GM19099 (cell line): ENCODE results near the gene SDR39U1.

Experiments used
- POLR2A ChIP-seq: IDR thresholded peaks from 3 replicates; pipeline ENCODE4 v1.6.1; 2011; ENCODE audit warnings: low read depth; ENCODE audit not compliant: insufficient read length; ENCODE audit errors: extremely low read depth

Gene SDR39U1

DNA sequence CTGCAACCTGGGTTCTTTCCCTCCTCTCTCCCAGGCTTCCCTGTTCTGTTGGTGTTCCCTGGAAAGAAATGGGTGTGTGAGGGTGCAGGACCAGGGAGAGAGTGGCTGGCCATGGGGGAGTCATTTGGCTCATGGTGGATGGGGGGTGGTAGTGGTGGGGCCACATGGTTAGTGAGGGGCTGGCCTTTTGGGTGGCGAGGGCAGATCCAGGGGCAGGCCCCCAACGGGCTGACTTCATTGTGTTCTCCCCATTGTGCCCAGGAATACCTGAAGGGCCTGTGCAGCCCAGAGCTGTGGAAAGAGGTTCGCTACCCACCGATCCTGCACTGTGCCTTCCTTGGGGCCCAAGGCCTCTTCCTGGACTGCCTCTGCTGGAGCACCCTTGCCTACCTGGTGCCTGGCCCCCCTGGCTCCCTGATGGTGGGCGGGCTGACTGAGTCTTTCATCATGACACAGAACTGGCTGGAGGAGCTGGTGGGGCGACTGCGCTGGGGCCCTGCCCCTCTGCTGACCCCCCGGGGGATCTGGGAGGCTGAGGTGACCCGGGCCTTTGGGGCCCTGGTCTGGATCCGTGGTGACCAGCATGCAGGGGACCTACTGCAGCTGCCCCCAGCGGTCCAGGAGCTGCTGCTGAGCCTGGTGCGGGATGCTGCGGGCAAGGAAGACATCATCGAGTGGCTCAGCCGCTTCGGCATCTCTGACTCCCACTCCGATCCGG lies 34.8 kb downstream of the SDR39U1 start:
- TF ChIP-seq POLR2A, result no peak

DNA sequence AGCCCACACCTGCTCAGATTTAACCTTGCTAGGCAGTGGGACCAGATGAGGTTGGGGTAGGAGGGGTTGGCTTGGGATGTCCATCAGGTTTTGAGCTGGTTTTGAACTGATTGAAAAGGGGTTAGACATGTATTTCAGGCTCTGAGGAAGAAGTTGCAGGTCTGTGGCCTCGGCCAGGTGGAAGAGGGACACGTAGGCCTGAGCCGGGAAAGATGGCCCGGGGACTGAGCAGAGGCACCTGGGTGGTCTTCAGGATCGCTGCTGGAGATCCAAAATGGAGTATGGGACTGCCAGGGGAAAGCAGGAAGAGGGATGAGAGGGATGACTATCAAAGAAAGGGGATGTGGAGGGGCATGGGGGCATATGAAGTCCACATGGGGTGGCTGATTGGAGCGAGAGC lies 36.2 kb downstream of the SDR39U1 start:
- no peak for TF ChIP-seq POLR2A

DNA sequence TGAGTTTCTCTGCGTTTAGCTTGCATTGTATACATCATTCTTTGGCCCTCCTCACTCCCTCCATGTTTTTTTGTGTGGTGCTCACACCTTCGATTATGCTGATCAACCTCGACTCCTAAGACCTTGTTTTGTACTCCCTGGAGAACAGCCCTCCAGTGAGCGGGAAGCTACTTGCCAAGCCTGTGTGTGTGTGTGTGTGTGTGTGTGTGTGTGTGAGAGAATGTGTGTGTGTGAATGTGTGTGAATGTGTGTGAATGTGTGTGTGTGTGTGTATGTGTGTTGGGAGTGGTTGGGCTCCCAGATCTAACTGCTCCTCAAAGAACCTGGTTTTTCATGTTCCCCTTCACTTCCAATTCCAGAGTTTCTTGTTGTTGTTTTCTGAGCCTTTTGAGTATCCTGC lies 37.8 kb downstream of the SDR39U1 start:
- TF ChIP-seq POLR2A, result no peak

DNA sequence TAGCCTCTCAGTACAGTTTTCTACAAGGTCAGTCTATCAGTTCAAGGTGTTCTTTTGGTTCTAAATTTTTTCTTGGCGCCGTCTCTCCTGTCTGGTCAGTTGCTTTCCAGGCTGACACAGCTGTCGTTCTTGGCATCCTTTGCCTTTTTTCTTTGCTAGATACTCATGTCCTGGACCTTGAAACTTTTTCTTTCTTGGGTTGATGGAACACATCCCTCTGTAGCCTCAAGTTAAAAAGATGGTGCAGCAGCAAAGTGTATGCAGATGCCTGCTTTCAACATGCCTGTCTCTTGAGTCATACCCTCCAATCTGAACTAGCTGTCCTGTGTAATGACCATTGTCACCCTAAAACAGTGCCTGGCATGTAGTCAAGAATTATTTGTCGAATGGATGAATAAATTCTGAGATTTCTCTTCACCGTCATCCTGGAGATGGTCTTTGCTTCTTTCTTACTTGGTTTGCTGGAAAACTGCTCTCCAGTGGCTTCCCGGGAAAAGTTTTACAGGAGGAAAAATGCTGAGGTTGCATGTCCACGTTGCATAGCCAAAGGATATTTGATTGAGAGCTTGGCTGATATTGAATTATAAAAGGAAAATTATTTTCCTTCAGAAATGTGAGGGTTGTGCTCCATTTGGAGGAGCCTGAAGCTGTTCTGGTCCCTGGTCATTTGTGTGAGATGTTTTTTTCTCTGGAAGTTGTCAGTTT lies 39.1 kb downstream of the SDR39U1 start:
- TF ChIP-seq POLR2A, result no peak

DNA sequence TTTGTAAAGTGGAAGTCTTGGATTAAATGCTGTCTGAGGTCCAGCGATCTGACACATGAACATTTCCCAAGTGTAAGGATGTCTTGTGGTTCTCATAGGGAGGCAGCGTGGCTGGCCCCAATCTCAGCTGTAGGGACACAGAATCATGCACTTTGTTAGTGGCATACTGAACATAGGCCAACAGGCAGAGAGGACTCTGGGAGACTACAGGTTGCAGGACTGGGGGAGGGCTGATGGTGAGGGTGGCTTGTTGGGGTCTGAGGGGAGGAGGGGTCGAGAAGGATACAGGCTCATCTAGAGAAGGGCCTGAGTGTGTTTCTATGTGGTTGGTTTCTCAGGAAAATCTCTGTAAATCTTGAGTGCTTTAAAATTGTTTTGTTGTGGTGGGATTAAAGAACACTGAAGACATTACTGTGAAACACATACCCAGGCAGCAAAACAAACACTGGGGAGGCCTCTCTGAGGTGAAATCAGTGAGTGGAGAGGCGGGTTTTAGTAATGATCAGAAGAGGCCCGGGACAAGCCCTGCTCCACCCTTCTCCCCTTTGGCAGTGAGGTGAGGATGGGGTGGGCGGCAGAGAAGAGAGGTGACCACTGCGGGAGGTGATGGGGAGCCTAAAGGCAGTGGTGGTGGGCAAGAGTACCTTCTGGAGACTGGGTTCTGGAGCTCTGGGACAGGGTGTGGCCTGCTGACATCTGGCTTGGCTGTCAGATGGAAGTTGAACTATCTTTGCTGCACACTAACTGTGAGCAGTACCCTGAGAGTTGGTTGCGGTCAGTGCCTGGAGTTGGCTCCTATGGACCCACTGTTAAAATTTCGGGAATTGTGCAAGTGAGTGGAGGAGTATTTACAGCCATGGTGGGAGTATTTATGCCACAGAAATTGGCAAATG lies 40.5 kb downstream of the SDR39U1 start:
- no peak for TF ChIP-seq POLR2A

DNA sequence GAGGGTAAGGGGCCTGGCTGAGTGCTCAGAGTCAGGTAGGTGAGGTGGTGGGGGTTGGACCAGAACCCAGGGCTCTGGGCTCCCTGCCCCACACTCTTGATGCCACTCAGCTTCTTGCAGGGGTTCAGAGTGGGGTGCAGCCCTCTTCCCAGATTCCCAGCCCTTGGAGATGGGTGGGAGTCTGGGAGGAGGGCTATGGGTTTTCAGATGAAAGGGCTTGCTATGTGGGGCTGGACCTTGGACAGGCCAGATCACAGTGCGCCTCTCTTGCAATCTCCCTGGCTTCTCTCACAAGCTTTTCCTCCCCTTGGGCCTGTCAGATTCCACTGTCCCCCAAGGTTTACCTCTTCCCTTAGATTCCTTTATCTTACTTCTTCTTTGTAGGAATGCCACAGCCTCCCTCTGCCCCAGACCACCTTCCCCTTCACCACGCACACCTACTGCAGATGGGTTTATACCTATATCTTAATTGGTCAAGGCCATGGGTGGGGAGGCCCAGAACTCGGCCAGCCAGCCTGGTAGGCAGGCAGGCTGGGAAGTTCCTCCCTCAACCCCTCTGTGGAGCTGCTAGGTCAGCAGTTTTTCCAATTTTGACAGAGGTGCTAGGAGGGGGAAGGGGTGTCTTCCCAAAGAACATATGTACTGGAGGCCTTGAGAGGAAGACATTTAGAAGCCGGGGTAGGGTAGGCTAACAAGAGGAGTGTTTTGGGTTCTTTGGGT lies 42.4 kb downstream of the SDR39U1 start:
- TF ChIP-seq POLR2A, result no peak

DNA sequence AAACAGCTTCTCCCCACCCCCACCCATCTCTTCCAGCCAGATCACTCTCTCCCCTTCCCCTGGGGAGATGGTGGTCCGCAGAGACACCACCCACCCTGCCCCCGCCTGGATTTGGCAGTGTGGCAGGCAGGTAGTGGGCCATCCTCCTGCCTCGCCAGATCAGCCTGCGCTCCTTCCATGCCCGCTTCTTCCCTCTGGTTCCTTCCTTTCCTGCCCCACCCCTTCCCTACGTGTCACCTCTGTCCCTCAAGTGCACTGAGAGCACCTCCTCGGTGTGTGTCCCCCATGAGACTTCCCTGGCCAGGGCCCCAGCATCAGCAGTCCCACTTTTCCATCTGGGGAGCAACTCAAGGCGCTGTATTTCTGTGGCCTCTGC lies 43.1 kb downstream of the SDR39U1 start:
- no peak for TF ChIP-seq POLR2A

DNA sequence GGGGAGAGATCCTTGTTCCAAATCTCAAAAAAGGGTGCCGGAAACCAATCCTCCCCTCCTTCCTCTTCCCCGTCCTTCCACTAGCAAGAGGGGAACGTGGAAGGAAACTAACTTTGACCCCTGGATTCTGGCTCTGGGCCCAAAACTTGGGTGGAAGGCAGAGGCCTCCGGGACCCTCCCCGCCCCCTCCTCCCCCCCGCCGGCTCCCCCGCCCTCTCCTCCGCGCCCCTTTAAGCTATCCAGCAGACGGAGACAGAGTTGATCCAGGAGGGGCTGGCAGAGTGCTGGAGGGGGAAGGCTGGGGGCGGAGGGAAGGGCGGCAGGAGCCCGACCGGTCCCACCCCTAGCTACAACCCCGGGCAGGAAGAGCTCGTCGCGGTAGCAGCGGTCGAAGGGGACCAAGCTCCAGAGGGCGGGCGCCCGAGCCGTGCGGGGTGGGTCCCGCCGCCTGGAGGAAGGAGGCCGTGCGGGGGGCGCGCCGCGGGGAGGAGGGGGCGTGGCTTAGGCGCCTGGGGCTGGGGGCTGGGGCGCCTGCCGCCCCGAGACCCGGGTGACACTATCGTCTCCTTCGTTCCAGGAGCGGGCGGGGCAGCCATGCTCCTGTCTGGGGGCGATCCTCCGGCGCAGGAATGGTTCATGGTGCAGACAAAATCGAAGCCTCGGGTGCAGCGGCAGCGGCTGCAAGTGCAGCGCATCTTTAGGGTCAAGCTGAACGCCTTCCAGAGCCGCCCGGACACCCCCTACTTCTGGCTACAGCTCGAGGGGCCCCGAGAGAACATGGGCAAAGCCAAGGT lies 43.7 kb downstream of the SDR39U1 start, which contains the start of gene NYNRIN:
Gene NYNRIN, plus strand, starts transcription at position 351 of the 794 bp plus-strand sequence. Its CDS starts 244 bp downstream, at position 595.
- no peak for TF ChIP-seq POLR2A

DNA sequence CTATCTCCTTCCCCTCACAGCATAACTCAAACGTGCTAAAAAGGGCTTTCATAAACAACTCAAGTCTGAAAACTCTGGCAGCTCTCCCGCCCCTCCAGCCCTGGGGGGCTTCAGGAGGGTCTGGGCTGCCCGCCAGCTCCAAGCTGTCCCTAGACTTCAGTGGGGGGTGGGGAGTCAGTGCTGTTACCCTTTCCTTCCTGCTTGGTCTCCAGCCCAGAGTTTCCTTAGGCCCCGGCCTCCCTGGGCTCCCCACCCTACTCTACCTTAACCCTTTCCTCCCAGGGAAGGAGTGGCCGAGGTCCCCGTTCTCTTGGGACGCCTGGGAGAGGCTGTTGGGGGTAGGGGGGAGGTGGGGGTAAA lies 44.3 kb downstream of the SDR39U1 start:
- TF ChIP-seq POLR2A, result no peak

DNA sequence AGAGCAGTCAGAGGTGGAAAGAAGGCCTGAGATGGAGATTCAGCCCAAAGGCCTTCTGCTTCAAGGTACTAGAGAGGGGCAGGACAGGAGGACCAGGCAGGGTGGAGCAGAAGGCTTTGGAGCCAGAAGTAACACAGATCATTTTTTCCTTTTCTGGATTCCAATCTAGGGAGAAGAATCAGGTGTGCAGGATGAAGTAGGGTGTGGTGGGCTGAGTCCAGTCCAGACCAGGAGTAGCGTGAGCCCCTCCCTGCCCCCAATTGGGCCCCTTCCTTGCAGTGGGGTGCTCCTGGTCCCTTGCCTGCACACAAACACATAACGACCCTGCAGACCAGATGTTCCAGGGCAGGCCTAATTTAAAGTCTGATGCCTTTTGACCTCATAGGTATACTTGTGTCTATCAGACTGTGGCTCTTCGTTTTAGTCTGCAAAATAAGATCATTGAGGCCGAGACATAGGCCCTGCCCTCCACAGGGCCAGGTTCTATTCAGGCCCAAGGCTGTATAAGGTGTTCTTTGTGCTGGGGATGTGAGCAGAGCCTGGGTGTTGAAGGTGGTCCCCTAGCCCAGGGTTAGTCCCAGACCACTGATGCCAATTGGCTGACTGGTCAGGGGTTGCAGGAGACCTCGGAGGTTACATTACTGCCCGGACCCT lies 44.8 kb downstream of the SDR39U1 start:
- no peak for TF ChIP-seq POLR2A

DNA sequence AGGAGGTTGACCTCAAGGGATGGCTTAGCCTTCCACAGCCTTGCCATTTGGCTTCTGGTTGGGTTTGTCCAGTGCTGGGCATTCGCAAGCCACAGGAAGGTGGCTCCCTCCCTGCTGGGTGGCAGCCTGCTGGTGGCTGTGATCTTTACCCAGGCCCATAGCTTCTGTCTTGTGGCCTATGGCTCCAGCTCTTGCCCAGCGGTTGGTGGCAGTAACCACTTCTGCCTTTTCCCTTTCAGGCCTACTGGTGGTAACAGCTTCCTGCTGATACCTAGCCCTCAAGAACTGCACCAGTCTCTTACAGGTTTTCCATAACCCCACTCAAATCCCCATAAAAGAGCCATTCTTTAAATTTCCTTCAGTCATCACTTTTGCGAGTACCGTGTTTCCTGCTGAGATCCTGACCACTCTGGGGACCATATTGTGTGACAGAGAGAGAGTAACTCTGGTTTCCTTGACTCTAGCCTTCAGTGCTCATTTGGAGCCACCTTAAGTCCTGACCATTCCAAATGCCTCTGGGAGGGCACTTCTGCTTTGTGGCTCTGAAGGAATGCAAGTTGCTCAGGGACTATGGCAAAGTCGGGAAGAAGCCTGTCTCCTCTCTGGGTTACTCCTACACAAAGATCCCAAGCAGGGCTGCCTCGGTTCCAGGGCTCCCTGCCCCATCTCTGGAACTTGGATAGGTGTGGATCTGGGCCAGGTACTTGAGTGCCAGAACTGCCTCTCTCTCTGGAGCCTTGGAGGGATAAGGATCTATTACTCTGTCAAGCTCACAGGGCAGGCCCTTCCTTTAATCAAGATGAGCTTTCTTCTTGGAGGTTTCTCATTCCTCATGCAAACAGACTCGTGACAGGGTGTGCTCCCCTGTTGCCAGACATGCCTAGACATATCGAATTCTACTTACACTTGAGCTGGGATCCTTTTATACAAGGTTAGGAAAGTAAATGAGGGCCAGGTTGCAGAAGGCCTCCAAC lies 46.7 kb downstream of the SDR39U1 start:
- no peak for TF ChIP-seq POLR2A

DNA sequence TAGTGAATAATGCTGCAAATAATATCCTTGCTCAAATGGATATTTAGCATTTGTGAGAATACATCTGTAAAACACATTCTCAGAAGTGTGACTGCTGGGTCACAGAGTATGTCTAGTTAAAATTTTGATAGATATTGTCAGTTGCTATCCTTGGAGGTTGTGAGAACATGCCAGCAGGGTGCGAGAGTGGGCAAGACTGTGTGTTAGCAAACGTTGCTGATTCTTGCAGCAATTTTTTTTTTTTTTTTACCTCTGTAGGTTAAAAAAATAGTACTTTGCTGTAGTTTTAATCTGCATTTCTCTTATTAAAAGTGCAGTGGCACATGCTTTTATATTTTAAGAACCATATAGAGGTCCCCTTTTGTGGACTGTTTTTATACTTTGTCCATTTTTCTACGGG lies 48.3 kb downstream of the SDR39U1 start:
- TF ChIP-seq POLR2A, result no peak
